HepG2 (cell line): Measurements from ENCODE around the gene SLU7. TPM values are rescaled to one million over a fixed set of nuclear protein-coding genes. Genes with fewer than 3 reads are reported as not detected.

Source experiments
- CAMTA2 ChIP-seq: sonication (generic); formaldehyde crosslinking; IDR thresholded peaks from 2 replicates; pipeline ENCODE4 v1.4.0; 2020; ENCODE audit warnings: mild to moderate bottlenecking, missing genetic modification reagents, borderline replicate concordance
- DNMT1 ChIP-seq: sonication (generic); formaldehyde crosslinking; IDR thresholded peaks from 2 replicates; pipeline ENCODE4 v1.5.1; 2020; ENCODE audit warnings: mild to moderate bottlenecking, missing genetic modification reagents
- FIP1L1 ChIP-seq: fragments of 200-400 bp; formaldehyde crosslinking; IDR thresholded peaks from 2 replicates; pipeline ENCODE4 v1.6.1; 2018; ENCODE audit warnings: low read depth, mild to moderate bottlenecking, low read length, moderate library complexity, borderline replicate concordance; ENCODE audit not compliant: insufficient read depth
- FOXJ3 ChIP-seq: sonication (generic); formaldehyde crosslinking; IDR thresholded peaks from 2 replicates; pipeline ENCODE4 v1.4.0; 2020; ENCODE audit warnings: missing genetic modification reagents, mild to moderate bottlenecking, borderline replicate concordance
- GABPA ChIP-seq, 2 experiments: IDR thresholded peaks; 2 replicates each; pipeline ENCODE4 v1.6.1; 2011 to 2016; ENCODE audit warnings: low read depth in 2 of 2, low read length in 1 of 2, missing biosample characterization in 1 of 2, missing genetic modification characterization in 1 of 2
- HOXA9 ChIP-seq: sonication (generic); formaldehyde crosslinking; IDR thresholded peaks from 2 replicates; pipeline ENCODE4 v1.8.1; 2022; ENCODE audit warnings: missing genetic modification reagents, mild to moderate bottlenecking, moderate library complexity, borderline replicate concordance
- MAF1 ChIP-seq: sonication (generic); formaldehyde crosslinking; IDR thresholded peaks from 2 replicates; pipeline ENCODE4 v1.5.0; 2020; ENCODE audit warnings: missing genetic modification reagents, borderline replicate concordance
- MXD4 ChIP-seq: IDR thresholded peaks from 2 replicates; pipeline ENCODE4 v1.6.1; 2016; ENCODE audit warnings: mild to moderate bottlenecking, missing biosample characterization, missing genetic modification reagents
- NFYB ChIP-seq: sonication (generic); formaldehyde crosslinking; IDR thresholded peaks from 2 replicates; pipeline ENCODE4 v1.4.0; 2020; ENCODE audit warnings: missing genetic modification reagents
- RBFOX2 ChIP-seq: fragments of 200-400 bp; formaldehyde crosslinking; IDR thresholded peaks from 2 replicates; pipeline ENCODE4 v1.6.1; 2017; ENCODE audit warnings: low read depth, mild to moderate bottlenecking, low read length
- SOX6 ChIP-seq, 2 experiments: fragments of 450-650 bp in 1 of 2; sonication (generic) in 1 of 2; formaldehyde crosslinking in 1 of 2; IDR thresholded peaks; 2 replicates each; pipeline versions ENCODE4 v1.4.0 to v1.6.1; 2017 to 2020; ENCODE audit warnings: antibody characterized with exemption in 1 of 2, mild to moderate bottlenecking in 1 of 2, missing genetic modification reagents in 1 of 2
- TAF1 ChIP-seq: sonication (generic); formaldehyde crosslinking; IDR thresholded peaks from 2 replicates; pipeline ENCODE4 v1.4.0; 2020; ENCODE audit warnings: missing genetic modification reagents
- TCF7L2 ChIP-seq: IDR thresholded peaks from 2 replicates; pipeline ENCODE4 v1.6.1; 2011; ENCODE audit warnings: mild to moderate bottlenecking, low read depth, low read length, moderate library complexity
- ZC3H13 ChIP-seq: sonication (generic); formaldehyde crosslinking; IDR thresholded peaks from 2 replicates; pipeline ENCODE4 v1.8.1; 2023; ENCODE audit warnings: mild to moderate bottlenecking, missing genetic modification reagents, moderate library complexity
- ZNF292 ChIP-seq: sonication (generic); formaldehyde crosslinking; IDR thresholded peaks from 2 replicates; pipeline ENCODE4 v1.8.1; 2022; ENCODE audit warnings: mild to moderate bottlenecking, low read depth, missing genetic modification reagents, borderline replicate concordance
- ZNF780A ChIP-seq: sonication (generic); formaldehyde crosslinking; IDR thresholded peaks from 2 replicates; pipeline ENCODE4 v1.8.0; 2022; ENCODE audit warnings: mild to moderate bottlenecking, missing genetic modification reagents, moderate library complexity
- polyA plus RNA-seq, 8 experiments: library from polyadenylated mRNA; depleted of rRNA in 3 of 8; stranded (reverse) in 7 of 8; unstranded in 1 of 8; fragments of >200 nt; fragmentation: Illumina TruSeq in 4 of 8; extraction: Trizol in 4 of 8; gene quantifications; 2 replicates each; pipeline versions ENCODE4 v1.2.1 to v1.2.3, GENCODE V29; 2011 to 2016; ENCODE audit warnings: low read depth in 4 of 8, missing spikeins in 1 of 8, mixed read lengths in 1 of 8; ENCODE audit not compliant: insufficient read depth in 1 of 8
- total RNA-seq, 5 experiments: library from RNA; depleted of rRNA; stranded (reverse); fragments of >200 nt; fragmentation: Illumina TruSeq; extraction: Trizol; gene quantifications; 2 replicates each; pipeline ENCODE4 v1.2.3, GENCODE V29; 2016; ENCODE audit warnings: low read depth in 1 of 5
- TF ChIP-seq, protein P1 (sequence below): fragments of 450-650 bp; IDR thresholded peaks from 2 replicates; pipeline ENCODE4 v1.6.1; 2017
- TF ChIP-seq, protein P2 (sequence below): sonication (generic); formaldehyde crosslinking; IDR thresholded peaks from 2 replicates; pipeline ENCODE4 v1.4.0; 2020; ENCODE audit warnings: mild to moderate bottlenecking, missing genetic modification reagents, borderline replicate concordance
- TF ChIP-seq, protein P3 (sequence below): sonication (generic); formaldehyde crosslinking; IDR thresholded peaks from 2 replicates; pipeline ENCODE4 v1.4.0; 2020; ENCODE audit warnings: low read depth, mild to moderate bottlenecking, missing genetic modification reagents
- TF ChIP-seq, protein P4 (sequence below): sonication (generic); formaldehyde crosslinking; IDR thresholded peaks from 2 replicates; pipeline ENCODE4 v1.8.1; 2023; ENCODE audit warnings: missing genetic modification reagents, inconsistent platforms, borderline replicate concordance

The SLU7 gene
- total and polyA plus RNA-seq, 2 of the 13 experiments (the other 11 are each of a cell fraction or from before 2014, with no cell fraction given) = 24.0 to 39.2 TPM

DNA sequence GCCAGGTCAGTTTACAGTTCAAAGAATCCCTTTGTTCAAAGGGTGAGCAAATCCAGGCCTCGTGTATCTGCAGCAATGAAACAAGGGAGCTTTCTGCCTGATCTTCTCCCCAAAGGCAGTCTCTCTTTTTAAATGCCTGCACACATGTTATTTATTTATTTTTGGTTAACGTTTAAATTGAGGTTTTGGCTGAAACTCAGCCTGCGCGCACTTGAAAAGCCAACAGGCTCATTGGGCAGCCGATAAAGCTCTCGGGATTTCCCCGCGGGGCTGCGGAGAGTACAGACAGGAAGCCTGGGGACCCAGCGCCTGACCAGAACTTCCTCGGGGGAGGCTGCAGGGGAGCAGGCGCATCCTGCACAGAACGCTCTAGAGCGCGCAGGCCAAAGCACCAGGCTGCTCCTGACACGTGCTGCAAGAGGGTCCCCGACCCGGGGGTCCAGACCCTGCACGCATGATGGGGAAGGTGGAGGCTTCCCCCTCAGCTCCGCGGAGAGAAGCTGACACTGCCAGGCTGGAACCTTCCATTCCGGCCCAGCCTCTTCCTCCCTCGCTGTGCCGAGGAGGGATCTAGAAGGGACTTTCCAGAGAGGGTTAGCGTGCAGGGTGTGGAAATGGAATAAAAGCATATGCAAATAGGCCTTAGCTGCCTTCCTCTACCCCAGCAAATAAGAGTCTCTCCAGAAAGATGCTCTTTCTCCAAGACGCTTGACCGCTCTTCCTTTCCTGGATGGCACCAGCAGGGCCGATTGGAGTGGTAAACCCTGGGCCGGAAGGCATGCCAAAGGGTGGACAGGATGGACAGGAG is 48.9 kb upstream of the SLU7 start (continued):
- TF ChIP-seq, protein P1, sequence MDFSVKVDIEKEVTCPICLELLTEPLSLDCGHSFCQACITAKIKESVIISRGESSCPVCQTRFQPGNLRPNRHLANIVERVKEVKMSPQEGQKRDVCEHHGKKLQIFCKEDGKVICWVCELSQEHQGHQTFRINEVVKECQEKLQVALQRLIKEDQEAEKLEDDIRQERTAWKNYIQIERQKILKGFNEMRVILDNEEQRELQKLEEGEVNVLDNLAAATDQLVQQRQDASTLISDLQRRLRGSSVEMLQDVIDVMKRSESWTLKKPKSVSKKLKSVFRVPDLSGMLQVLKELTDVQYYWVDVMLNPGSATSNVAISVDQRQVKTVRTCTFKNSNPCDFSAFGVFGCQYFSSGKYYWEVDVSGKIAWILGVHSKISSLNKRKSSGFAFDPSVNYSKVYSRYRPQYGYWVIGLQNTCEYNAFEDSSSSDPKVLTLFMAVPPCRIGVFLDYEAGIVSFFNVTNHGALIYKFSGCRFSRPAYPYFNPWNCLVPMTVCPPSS = no peak
- TF ChIP-seq FIP1L1 (no peak), NFYB (CRISPR knock-in tag) (peak; percentile 28; the same call in 1 of the 2 replicates), RBFOX2 (peak; percentile 86), SOX6 (IDR thresholded peaks at IDR 0.05) (no peak), SOX6 (CRISPR knock-in tag; IDR thresholded peaks at IDR 0.05) (peak; percentile 94), CAMTA2 (CRISPR knock-in tag) (no peak), MAF1 (CRISPR knock-in tag) (no peak), ZNF780A (CRISPR knock-in tag) (0 out of 2 replicates have a peak, but pooled peaks have one; percentile 32), HOXA9 (peak; percentile 64; the same call in 1 of the 2 replicates), DNMT1 (CRISPR knock-in tag) (no peak), ZC3H13 (CRISPR knock-in tag) (peak; percentile 78; the same call in 1 of the 2 replicates), MXD4 (peak; percentile 79), ZNF292 (CRISPR knock-in tag) (peak; percentile 78), GABPA (IDR thresholded peaks at IDR 0.05; ENCODE audit: low read depth, low read length) (no peak), GABPA (CRISPR knock-in tag; IDR thresholded peaks at IDR 0.05; ENCODE audit: low read depth) (peak; percentile 68; the same call in 1 of the 2 replicates), FOXJ3 (CRISPR knock-in tag) (peak; percentile 64; the same call in 1 of the 2 replicates), TCF7L2 (no peak), TAF1 (CRISPR knock-in tag) (peak; percentile 95)
- TF ChIP-seq, protein P2, sequence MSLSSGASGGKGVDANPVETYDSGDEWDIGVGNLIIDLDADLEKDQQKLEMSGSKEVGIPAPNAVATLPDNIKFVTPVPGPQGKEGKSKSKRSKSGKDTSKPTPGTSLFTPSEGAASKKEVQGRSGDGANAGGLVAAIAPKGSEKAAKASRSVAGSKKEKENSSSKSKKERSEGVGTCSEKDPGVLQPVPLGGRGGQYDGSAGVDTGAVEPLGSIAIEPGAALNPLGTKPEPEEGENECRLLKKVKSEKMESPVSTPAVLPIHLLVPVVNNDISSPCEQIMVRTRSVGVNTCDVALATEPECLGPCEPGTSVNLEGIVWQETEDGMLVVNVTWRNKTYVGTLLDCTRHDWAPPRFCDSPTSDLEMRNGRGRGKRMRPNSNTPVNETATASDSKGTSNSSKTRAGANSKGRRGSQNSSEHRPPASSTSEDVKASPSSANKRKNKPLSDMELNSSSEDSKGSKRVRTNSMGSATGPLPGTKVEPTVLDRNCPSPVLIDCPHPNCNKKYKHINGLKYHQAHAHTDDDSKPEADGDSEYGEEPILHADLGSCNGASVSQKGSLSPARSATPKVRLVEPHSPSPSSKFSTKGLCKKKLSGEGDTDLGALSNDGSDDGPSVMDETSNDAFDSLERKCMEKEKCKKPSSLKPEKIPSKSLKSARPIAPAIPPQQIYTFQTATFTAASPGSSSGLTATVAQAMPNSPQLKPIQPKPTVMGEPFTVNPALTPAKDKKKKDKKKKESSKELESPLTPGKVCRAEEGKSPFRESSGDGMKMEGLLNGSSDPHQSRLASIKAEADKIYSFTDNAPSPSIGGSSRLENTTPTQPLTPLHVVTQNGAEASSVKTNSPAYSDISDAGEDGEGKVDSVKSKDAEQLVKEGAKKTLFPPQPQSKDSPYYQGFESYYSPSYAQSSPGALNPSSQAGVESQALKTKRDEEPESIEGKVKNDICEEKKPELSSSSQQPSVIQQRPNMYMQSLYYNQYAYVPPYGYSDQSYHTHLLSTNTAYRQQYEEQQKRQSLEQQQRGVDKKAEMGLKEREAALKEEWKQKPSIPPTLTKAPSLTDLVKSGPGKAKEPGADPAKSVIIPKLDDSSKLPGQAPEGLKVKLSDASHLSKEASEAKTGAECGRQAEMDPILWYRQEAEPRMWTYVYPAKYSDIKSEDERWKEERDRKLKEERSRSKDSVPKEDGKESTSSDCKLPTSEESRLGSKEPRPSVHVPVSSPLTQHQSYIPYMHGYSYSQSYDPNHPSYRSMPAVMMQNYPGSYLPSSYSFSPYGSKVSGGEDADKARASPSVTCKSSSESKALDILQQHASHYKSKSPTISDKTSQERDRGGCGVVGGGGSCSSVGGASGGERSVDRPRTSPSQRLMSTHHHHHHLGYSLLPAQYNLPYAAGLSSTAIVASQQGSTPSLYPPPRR (CRISPR knock-in tag) = peak; percentile 94
- TF ChIP-seq, protein P3, sequence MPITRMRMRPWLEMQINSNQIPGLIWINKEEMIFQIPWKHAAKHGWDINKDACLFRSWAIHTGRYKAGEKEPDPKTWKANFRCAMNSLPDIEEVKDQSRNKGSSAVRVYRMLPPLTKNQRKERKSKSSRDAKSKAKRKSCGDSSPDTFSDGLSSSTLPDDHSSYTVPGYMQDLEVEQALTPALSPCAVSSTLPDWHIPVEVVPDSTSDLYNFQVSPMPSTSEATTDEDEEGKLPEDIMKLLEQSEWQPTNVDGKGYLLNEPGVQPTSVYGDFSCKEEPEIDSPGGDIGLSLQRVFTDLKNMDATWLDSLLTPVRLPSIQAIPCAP (CRISPR knock-in tag) = no peak
- TF ChIP-seq, protein P4, sequence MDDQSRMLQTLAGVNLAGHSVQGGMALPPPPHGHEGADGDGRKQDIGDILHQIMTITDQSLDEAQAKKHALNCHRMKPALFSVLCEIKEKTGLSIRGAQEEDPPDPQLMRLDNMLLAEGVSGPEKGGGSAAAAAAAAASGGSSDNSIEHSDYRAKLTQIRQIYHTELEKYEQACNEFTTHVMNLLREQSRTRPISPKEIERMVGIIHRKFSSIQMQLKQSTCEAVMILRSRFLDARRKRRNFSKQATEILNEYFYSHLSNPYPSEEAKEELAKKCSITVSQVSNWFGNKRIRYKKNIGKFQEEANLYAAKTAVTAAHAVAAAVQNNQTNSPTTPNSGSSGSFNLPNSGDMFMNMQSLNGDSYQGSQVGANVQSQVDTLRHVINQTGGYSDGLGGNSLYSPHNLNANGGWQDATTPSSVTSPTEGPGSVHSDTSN = no peak
